Trophoblast cell (in vitro differentiated cells and primary cell): ENCODE data around the gene TSTD2.
A peak's percentile ranks its signal among the peaks of the same experiment; 100 is the strongest.
"Not testable (repeated sequence)": the region's sequence is repeated elsewhere in the genome, so short reads cannot be mapped to it uniquely, and the experiment has no call there.

Experiments used
- DNase-seq, 2 donors: peaks; one replicate each; pipeline ENCODE4 v3.0.0-alpha.2; 2016
- H2AFZ ChIP-seq: 2 replicates; pipeline ENCODE4 v1.6.1; 2013; ENCODE audit warnings: low read length, moderate library complexity, mild to moderate bottlenecking; ENCODE audit not compliant: insufficient read depth, poor library complexity
- H2AK5ac ChIP-seq: 2 replicates; pipeline ENCODE4 v1.6.1; 2013; ENCODE audit warnings: mild to moderate bottlenecking, low read length
- H2BK120ac ChIP-seq: 2 replicates; pipeline ENCODE4 v1.6.1; 2013; ENCODE audit warnings: low read length, mild to moderate bottlenecking, moderate library complexity; ENCODE audit not compliant: insufficient read depth, poor library complexity
- H2BK12ac ChIP-seq: 2 replicates; pipeline ENCODE4 v1.6.1; 2013; ENCODE audit warnings: mild to moderate bottlenecking, low read length, moderate library complexity
- H2BK5ac ChIP-seq: 2 replicates; pipeline ENCODE4 v1.6.1; 2013; ENCODE audit warnings: low read length, low read depth, moderate library complexity, mild to moderate bottlenecking; ENCODE audit not compliant: poor library complexity
- H3K14ac ChIP-seq: 2 replicates; pipeline ENCODE4 v1.6.1; 2013; ENCODE audit warnings: mild to moderate bottlenecking, low read length
- H3K18ac ChIP-seq: 2 replicates; pipeline ENCODE4 v1.6.1; 2013; ENCODE audit warnings: mild to moderate bottlenecking, low read length
- H3K23ac ChIP-seq: 2 replicates; pipeline ENCODE4 v1.6.1; 2013; ENCODE audit warnings: low read length
- H3K27ac ChIP-seq: 2 replicates; pipeline ENCODE4 v1.5.1; 2013; ENCODE audit warnings: low read depth, mild to moderate bottlenecking, inconsistent platforms, low read length, moderate library complexity
- H3K27me3 ChIP-seq: 2 replicates; pipeline ENCODE4 v1.6.1; 2013; ENCODE audit warnings: inconsistent platforms, mild to moderate bottlenecking, low read length, moderate library complexity; ENCODE audit not compliant: insufficient read depth
- H3K36me3 ChIP-seq, 2 experiments: 1 replicate in 1 of 2; 2 replicates in 1 of 2; pipeline ENCODE4 v1.6.1; 2013; ENCODE audit warnings: low read length in 2 of 2, mild to moderate bottlenecking in 2 of 2, moderate library complexity in 1 of 2; ENCODE audit not compliant: insufficient read depth in 2 of 2, control insufficient read depth in 1 of 2
- H3K4ac ChIP-seq: 2 replicates; pipeline ENCODE4 v1.6.1; 2013; ENCODE audit warnings: low read depth, mild to moderate bottlenecking, low read length, moderate library complexity
- H3K4me1 ChIP-seq, 2 experiments: 1 replicate in 1 of 2; 2 replicates in 1 of 2; pipeline ENCODE4 v1.6.1; 2013; ENCODE audit warnings: low read length in 2 of 2, mild to moderate bottlenecking in 2 of 2, moderate library complexity in 1 of 2; ENCODE audit not compliant: insufficient read depth in 2 of 2, control insufficient read depth in 1 of 2
- H3K4me2 ChIP-seq: 2 replicates; pipeline ENCODE4 v1.6.1; 2013; ENCODE audit warnings: inconsistent platforms, mild to moderate bottlenecking, low read length, moderate library complexity
- H3K4me3 ChIP-seq: 2 replicates; pipeline ENCODE4 v1.5.1; 2013; ENCODE audit warnings: mild to moderate bottlenecking, low read depth, low read length, inconsistent platforms
- H3K79me1 ChIP-seq: one replicate; pipeline ENCODE4 v1.6.1; 2013; ENCODE audit warnings: low read length
- H3K79me2 ChIP-seq: 2 replicates; pipeline ENCODE4 v1.6.1; 2013; ENCODE audit warnings: low read length, mild to moderate bottlenecking; ENCODE audit not compliant: control insufficient read depth, insufficient read depth, poor library complexity
- H3K9ac ChIP-seq: 2 replicates; pipeline ENCODE4 v1.6.1; 2013; ENCODE audit warnings: mild to moderate bottlenecking, low read length
- H3K9me3 ChIP-seq: 2 replicates; pipeline ENCODE4 v1.6.1; 2013; ENCODE audit warnings: low read depth, mild to moderate bottlenecking, control low read depth, inconsistent platforms, low read length; ENCODE audit not compliant: insufficient read depth
- H4K12ac ChIP-seq: 2 replicates; pipeline ENCODE4 v1.6.1; 2013; ENCODE audit warnings: low read depth, mild to moderate bottlenecking, low read length, moderate library complexity
- H4K8ac ChIP-seq: 2 replicates; pipeline ENCODE4 v1.6.1; 2013; ENCODE audit warnings: low read depth, mild to moderate bottlenecking, low read length, moderate library complexity
- H4K91ac ChIP-seq: one replicate; pipeline ENCODE4 v1.6.1; 2013; ENCODE audit warnings: low read depth, mild to moderate bottlenecking, low read length, moderate library complexity
- WGBS: extraction: QIAGEN DNeasy Blood & Tissue Kit; methylation state at CpG from one replicate; pipeline ENCODE4 v1.1.7; 2013; ENCODE audit warnings: missing lambda C conversion rate; ENCODE audit not compliant: insufficient read length, insufficient coverage; ENCODE audit errors: extremely low coverage; 5-methylcytosine and 5-hydroxymethylcytosine counted together

The TSTD2 gene

GRCh38 chr9:97622483-97622882 lies 10.7 kb downstream of the TSTD2 start:
- H3K36me3 ChIP-seq: peaks cover 12 to 24% of the 10 kb centered on the region in 2 experiments
- H3K4me3 ChIP-seq, H4K91ac ChIP-seq, H4K12ac ChIP-seq, H3K4me2 ChIP-seq, H2BK12ac ChIP-seq, H3K27ac ChIP-seq, H3K79me2 ChIP-seq, H3K9ac ChIP-seq, H3K9me3 ChIP-seq, H3K27me3 ChIP-seq, H2BK120ac ChIP-seq, H3K79me1 ChIP-seq, H4K8ac ChIP-seq, H3K14ac ChIP-seq, H3K4ac ChIP-seq, H2AK5ac ChIP-seq, H2BK5ac ChIP-seq, H2AFZ ChIP-seq, H3K18ac ChIP-seq, H3K23ac ChIP-seq, H3K4me1 ChIP-seq: not testable (repeated sequence)
- DNase-seq: peak in 1 of 2 donors; percentile 20
- WGBS: no CpG with 5 or more reads among the region's 5 CpGs

- not testable (repeated sequence) for H4K12ac ChIP-seq, H3K4me2 ChIP-seq, H3K79me1 ChIP-seq, H3K79me2 ChIP-seq, H3K4me3 ChIP-seq, H3K9ac ChIP-seq, H3K14ac ChIP-seq, H2BK5ac ChIP-seq, H4K8ac ChIP-seq, H3K4ac ChIP-seq, DNase-seq, H3K18ac ChIP-seq, H2AK5ac ChIP-seq, H2BK12ac ChIP-seq, H3K9me3 ChIP-seq, H2AFZ ChIP-seq, H3K4me1 ChIP-seq, H3K27ac ChIP-seq, H4K91ac ChIP-seq, H2BK120ac ChIP-seq, H3K23ac ChIP-seq, H3K27me3 ChIP-seq
- no CpG with 5 or more reads among the region's 2 CpGs for WGBS
- peaks cover 13 to 25% of the 10 kb centered on the region in 2 experiments for H3K36me3 ChIP-seq
These were observed 13.1 kb downstream of the TSTD2 start for GRCh38 chr9:97620063-97620462.

GRCh38 chr9:97617939-97618416 lies 15.2 kb downstream of the TSTD2 start:
- Histone ChIP-seq H3K27me3 (no peaks in the 10 kb centered on the region), H3K18ac (no peak overlapping the region), H2AFZ (no peak overlapping the region), H4K12ac (no peak overlapping the region), H3K23ac (no peak overlapping the region), H3K4me2 (no peak overlapping the region), H4K8ac (no peak overlapping the region), H3K9me3 (peaks cover 5% of the 10 kb centered on the region), H3K14ac (no peak overlapping the region), H2BK5ac (no peak overlapping the region), H3K9ac (no peak overlapping the region), H2BK120ac (no peak overlapping the region), H2BK12ac (no peak overlapping the region), H3K4me1 (peaks cover 2 to 3% of the 10 kb centered on the region in 2 experiments), H3K79me1 (no peaks in the 10 kb centered on the region), H4K91ac (no peak overlapping the region), H3K27ac (no peak overlapping the region), H3K4ac (no peak overlapping the region), H3K79me2 (no peaks in the 10 kb centered on the region), H3K36me3 (peaks cover 13 to 23% of the 10 kb centered on the region in 2 experiments), H3K4me3 (no peak overlapping the region), H2AK5ac (no peak overlapping the region)
- no CpG with 5 or more reads among the region's 1 CpG for WGBS
- no peak for DNase-seq

- no peak overlapping the region for H3K4me3 ChIP-seq
- H3K4me1 ChIP-seq: no peaks in the 10 kb centered on the region
- no peak overlapping the region for H4K8ac ChIP-seq
- H3K27ac ChIP-seq: no peak overlapping the region
- H3K79me2 ChIP-seq: no peaks in the 10 kb centered on the region
- H2BK5ac ChIP-seq: no peak overlapping the region
- H3K14ac ChIP-seq: no peak overlapping the region
- no peak overlapping the region for H4K91ac ChIP-seq
- H3K23ac ChIP-seq: no peak overlapping the region
- no peak overlapping the region for H3K18ac ChIP-seq
- no peak overlapping the region for H2BK12ac ChIP-seq
- no peak overlapping the region for H2AK5ac ChIP-seq
- H3K4me2 ChIP-seq: no peak overlapping the region
- H4K12ac ChIP-seq: no peak overlapping the region
- DNase-seq: peak; percentile 43 to 86
- no peaks in the 10 kb centered on the region for H3K79me1 ChIP-seq
- H3K36me3 ChIP-seq: peaks cover 8 to 18% of the 10 kb centered on the region in 2 experiments
- H3K27me3 ChIP-seq: no peaks in the 10 kb centered on the region
- no peaks in the 10 kb centered on the region for H3K9me3 ChIP-seq
- no peak overlapping the region for H2AFZ ChIP-seq
- no peak overlapping the region for H2BK120ac ChIP-seq
- no peak overlapping the region for H3K4ac ChIP-seq
- H3K9ac ChIP-seq: no peak overlapping the region
These were observed 17.6 kb downstream of the TSTD2 start for GRCh38 chr9:97615439-97616072.
